ENCODE results near the gene CFAP91.

DNA sequence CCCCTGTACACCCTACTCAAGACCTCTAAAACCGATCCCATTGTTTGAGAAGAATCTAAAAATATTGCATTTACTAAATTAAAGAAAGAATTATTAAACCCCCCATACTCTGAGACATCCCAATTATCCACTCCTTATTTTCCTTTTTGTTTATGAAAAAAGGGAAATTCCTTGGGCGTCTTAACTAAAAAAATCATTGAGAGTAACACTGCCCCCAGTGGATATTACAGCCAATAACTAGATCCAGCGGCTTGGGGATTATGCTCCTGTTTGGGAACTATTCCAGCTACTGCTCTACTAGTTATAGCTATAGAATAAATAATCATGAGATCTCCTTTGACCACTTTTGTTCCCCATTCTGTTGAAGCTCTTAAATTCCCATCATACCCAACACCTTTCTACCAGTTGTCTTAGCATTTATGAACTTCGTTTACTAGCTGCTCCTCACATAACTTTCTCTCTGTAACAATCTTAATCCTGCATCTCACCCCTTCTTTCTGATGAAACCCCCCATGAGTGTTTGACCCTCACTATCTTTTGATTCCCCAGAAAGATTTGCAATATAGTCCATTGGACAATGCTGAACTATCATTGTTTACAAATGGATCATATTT is 12.7 kb upstream of the CFAP91 start:
- TF ChIP-seq, protein P1, sequence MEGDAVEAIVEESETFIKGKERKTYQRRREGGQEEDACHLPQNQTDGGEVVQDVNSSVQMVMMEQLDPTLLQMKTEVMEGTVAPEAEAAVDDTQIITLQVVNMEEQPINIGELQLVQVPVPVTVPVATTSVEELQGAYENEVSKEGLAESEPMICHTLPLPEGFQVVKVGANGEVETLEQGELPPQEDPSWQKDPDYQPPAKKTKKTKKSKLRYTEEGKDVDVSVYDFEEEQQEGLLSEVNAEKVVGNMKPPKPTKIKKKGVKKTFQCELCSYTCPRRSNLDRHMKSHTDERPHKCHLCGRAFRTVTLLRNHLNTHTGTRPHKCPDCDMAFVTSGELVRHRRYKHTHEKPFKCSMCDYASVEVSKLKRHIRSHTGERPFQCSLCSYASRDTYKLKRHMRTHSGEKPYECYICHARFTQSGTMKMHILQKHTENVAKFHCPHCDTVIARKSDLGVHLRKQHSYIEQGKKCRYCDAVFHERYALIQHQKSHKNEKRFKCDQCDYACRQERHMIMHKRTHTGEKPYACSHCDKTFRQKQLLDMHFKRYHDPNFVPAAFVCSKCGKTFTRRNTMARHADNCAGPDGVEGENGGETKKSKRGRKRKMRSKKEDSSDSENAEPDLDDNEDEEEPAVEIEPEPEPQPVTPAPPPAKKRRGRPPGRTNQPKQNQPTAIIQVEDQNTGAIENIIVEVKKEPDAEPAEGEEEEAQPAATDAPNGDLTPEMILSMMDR (IDR thresholded peaks at IDR 0.05): peak in 1 of 2 donors; percentile 27
- TF ChIP-seq POLR2A (IDR thresholded peaks at IDR 0.05) (no peak), EP300 (IDR thresholded peaks at IDR 0.05) (no peak)

Measured in suprapubic skin (tissue), 3 donors.